SHP77 treated with DMSO at 0.1 percent for 48 hours (cell line): ENCODE measurements around the gene TEX13B.

Experiments
- DNase-seq: peaks from one replicate; lab custom pipeline; 2025; lab: John Stamatoyannopoulos, UW

The TEX13B gene

DNA sequence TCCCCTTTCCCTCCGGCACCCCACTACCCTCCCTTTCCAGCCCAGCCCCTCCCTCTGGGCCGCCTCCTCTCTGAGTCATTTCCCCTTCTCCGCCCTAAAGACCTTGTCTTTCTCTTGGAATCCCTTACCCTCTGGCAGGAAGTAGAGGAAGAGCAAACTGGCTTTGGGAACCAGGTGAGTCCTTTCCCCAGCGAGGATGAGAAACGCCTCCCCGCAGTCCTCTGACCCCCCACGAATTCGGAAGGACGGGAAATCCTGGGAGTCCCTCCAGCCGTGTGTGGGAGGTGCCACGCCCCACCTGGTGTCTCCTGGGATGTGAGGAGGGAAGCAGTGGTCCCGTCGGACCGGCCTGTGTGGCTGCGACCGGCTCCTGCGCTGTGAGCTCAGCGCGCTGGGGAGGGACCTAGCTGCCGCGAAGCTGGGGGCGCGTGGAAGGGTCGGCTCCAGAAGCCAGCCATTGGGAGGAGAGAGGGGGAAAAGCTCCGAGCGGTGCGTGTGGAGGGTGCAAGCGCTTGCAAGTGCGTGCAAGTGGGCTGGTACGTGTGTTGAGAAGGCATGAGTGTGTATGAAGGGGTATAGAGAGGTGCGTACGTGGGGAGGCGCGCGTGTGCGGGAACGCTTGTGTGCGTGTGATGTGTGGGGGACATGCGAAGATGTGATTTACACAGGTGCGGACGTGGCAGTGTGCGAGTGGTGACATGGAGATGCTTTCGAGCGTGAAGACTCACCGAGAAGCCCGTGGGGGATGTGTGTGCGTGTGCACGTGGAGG, 46.3 kb downstream of the TEX13B start:
- no peak for DNase-seq

DNA sequence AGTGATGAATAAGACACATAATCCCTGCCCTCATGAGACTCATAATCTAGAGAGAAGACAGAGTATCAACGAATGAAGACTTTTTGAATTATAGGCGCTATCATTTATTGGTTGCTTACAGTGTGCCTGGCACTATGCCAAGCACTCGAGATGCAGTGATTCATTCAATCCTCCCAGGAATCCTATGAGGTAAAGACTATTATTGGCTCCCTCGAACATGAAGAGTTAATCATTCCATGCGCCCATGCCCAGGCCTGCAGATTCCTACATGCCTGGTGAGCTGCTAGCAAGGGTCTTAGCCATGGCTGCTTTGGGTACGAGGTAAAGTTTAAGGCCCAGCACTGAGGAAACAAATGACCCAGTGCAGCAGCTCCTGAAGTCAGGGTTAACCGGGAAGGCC, 47.0 kb downstream of the TEX13B start:
- no peak for DNase-seq

DNA sequence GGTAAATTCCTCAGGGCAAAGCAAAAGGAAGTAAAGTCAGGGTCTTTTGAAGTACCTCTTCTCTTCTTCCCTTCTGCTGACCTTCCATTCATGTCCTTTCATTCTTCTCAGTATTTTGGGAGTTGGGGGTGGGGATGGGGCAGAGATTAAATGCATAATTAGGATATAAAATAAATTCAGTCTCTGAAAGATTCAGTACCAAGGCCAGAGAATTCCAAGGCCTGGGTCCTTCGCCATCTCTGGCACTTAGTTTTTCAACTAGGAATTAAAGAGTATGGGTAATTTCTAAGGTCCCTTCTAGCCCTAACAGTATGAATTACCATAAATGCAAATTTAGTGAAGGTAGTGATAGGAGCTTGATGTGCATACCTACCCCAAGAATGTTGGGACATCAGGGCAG, 47.9 kb downstream of the TEX13B start:
- DNase-seq = no peak
